Measurements from ENCODE around the gene WNT3.
"Not testable (repeated sequence)": the region's sequence is repeated elsewhere in the genome, so short reads cannot be mapped to it uniquely, and the experiment has no call there.

Gene WNT3

GRCh38 chr17:46764000-46764708, 54.3 kb downstream of the WNT3 start:
- DNase-seq, result no peak

DNA sequence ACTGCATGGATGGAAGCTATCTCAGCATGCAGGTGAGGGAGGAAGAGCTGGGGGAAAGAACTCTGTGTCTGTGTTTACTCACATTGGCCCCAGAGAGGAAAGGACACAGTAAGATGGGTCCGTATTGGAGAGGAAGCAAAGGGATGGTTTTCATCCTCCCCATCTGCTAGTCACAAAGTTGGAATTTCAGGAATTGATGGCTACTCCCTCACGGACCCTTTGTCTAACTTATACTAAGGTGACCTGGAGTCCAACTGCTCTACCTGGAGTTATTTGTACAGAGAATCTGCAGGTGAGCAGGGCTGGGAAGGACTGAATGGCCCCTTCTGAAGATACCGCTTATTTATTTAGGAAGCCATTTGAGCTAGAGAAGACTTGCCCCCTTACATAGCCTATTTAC, 55.1 kb downstream of the WNT3 start:
- DNase-seq, result no peak

DNA sequence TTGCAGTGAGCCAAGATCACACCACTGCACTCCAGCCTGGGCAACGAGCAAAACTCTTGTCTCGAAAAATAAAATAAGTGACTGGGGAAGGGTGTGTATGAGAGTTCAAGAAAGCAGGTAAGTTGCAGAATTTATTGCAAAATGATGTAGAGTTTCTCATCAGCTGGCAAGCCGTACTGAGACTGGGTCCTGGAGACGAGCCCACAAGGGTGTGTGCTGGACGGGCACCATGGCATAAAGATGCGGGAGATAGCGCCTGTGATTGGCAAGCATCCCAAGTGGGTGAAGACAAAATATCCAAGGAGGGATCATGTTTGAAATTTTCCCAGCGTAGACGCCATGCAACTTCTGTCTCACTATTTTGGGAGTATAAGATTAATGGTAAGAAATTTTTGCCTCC, 59.4 kb downstream of the WNT3 start:
- DNase-seq, result no peak

DNA sequence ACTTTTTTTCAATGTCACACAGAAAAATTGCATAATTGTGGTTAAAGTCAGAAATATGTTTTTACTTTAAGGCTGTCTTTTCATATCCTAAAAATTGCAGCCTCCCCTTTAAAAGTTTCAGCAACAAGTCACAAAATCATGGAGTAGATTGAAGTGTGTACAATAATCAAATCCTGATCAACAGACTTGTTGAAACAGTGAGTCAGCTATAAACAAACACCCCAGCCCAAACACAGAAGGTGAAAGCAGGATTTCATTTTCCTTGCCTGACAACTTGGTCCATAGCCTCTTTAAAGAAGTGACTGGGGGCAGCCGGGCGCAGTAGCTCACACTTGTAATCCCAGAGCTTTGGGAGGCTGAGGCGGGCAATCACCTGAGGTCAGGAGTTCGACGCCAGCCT, 59.9 kb downstream of the WNT3 start:
- no peak for DNase-seq

GRCh38 chr17:46757588-46757987, 60.9 kb downstream of the WNT3 start:
- not testable (repeated sequence) for DNase-seq

- no peak for DNase-seq
Observed at GRCh38 chr17:46756861-46757260, 61.6 kb downstream of the WNT3 start.

DNA sequence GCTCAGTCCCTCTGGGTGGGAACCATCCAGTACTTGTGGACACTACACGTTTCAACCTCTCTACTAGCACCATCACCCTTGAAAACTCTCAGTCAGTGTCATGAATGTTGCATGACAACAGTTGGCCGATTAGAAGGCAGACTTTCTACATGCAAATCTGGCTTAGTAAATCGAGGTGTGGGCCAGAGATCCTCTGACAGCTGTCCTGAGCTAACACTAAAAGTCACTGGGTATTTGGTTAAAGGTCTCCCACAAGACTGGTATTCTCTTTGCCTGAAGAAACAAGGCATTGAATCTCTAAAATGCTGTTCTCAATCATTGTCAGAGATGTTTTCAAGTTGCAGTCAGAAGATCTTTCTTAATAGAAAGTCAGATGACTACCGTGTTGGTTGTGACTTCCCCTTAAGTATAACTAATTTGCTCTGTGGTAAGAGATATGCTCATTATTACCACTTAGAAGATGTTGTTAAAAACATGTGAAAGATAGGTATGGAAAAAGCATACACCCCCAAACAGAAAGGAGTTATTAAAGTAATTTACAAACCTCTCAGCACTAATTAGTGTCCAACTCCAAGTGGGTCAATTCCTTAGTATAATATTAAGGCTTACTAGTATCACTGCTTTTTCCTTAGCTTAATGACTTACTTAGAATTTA, 62.3 kb downstream of the WNT3 start:
- DNase-seq, result no peak

DNA sequence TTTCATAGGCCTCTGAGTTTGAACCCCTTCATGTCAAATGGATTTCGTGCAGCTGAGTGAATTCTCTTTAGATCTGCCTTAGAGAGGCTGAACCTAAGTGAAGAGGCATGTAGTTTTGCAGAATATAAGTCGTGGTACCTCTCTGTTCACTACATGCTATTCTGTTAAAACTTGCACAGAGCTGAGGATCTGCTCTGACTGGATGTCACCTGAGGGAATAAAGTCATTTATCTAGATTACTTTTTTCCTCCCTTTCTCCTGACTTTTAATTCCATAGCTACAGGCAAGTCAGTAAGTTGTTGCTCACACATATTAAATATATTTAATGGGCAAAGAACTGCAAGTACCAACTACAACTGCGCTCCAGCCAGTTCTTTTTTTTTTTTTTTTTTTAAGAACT, 64.7 kb downstream of the WNT3 start:
- no peak for DNase-seq

DNA sequence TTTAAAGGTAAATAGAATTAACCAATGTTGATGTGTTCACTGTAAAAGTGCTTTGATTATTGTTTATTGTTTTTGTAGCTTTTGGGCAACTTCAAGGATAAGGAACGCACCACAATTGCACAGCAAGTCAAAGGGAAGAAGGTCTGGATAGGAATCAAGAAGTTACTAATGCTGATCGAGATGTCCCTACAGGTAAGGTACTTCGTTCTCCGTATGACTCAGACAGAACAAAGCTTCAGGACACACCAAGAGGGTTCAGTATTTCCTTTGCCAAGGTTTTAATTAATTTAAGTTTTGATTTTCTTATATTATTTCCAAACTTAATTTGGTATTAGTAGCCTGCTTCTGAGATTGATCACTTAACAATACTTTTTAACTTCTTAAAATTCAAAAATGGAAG, 67.1 kb downstream of the WNT3 start:
- no peak for DNase-seq

- DNase-seq, result no peak
Observed at GRCh38 chr17:46745376-46745775, 73.1 kb downstream of the WNT3 start.

DNA sequence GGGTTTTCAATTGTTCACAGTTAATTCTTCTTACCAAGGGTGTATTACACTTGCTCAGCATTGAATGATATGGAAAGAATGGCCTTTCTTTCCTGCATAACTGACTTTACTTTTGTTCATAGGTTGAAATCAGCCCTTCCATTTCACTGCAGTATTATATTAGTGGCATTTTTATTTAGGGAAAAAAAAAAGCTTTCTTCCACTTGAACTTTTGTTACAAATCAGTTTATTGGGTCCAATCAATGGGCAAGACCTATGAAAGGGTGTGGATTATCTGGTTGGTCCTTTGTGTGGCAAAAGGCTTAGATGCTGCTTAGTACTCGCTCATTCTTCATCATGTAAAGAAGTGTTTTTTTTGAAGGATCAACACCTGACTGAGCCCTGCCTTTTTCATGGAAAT, 74.1 kb downstream of the WNT3 start:
- DNase-seq, result no peak

DNA sequence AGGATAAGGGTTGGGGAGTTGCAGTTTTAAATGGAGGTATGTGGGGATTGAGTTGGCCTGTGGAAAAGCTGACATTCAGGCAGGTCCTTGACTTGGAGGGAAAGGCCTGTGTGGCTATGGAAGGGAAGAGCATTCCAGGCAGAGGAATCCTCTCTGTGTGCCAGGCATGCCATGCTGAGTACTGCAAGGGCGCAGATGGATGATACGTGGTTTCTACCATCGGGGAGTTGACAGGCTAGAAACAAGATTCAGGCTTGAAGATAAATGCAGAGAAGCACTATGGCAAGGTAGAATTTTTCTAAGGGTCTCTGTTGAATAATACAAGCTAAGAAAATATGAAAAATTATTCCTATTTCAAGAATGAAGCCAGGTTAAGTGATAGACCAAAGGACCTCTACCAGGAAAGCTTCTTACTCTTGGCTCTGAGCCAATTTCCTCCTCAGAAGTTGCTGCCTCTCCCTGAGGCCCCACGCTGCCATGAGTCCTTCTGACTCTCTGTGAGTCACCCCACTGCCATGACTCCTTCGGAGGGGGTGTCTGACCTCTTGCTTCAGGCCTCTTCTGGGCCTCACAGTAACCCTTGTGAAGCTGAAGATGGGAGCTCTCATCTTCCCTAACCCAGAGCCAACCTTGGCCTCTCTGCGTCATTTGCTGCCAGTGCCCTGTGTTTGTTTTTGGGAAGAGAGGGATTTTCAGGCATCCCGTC, 75.8 kb downstream of the WNT3 start:
- no peak for DNase-seq

GRCh38 chr17:46741122-46741730, 77.3 kb downstream of the WNT3 start:
- DNase-seq, result no peak

- no peak for DNase-seq
Observed at GRCh38 chr17:46739982-46740381, 78.5 kb downstream of the WNT3 start.

GRCh38 chr17:46738544-46738943, 79.9 kb downstream of the WNT3 start:
- no peak for DNase-seq

- DNase-seq, result no peak
Observed at GRCh38 chr17:46737326-46737725, 81.2 kb downstream of the WNT3 start.

DNA sequence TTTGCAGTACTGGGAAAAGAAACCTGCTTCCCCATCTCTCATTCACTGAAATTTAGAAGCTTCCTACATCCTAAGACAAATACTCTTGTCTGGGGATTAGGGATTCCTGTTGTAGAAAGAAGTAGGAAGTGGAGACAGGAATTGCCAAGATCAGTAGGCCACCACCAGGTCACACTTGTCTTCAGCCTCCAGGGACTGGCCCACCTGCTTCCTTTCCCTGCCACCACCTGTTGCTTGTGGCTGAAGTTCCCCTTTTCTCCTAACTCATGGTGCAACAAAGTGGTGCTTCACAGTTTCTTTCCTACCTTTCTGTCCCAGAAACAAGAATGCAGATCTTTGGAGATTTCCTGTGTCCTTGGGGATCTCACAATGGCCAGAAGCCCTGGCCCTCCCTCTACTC, 82.4 kb downstream of the WNT3 start:
- no peak for DNase-seq

DNA sequence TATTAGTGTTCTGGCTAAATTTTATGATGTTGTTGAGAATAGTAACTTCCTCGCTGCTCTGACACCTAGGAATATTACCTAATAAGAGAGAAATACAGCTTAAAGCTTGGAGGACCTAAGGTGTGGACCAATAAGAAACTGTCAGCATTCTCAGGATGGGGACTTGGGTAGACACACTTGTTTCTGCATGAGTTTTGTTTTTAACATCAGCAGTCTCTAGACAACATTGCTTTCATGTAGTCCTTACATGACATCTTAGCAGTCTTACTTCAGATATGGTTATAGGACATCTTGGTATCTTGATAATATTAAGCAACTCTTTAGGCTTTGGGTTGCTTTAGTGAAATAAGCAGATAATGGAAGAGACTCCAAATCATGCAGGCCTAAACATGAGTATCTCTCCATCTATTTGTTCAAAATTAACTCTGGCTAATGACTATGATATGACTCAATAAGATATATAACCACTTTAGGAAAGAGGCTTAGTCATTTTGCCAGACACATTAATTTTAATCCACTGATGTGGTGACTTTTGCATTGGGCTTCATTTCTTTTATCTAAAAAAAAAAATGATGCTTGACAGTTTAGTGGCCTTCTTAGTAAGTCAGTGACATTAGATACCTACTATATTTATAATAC, 84.5 kb downstream of the WNT3 start:
- DNase-seq, result no peak

DNA sequence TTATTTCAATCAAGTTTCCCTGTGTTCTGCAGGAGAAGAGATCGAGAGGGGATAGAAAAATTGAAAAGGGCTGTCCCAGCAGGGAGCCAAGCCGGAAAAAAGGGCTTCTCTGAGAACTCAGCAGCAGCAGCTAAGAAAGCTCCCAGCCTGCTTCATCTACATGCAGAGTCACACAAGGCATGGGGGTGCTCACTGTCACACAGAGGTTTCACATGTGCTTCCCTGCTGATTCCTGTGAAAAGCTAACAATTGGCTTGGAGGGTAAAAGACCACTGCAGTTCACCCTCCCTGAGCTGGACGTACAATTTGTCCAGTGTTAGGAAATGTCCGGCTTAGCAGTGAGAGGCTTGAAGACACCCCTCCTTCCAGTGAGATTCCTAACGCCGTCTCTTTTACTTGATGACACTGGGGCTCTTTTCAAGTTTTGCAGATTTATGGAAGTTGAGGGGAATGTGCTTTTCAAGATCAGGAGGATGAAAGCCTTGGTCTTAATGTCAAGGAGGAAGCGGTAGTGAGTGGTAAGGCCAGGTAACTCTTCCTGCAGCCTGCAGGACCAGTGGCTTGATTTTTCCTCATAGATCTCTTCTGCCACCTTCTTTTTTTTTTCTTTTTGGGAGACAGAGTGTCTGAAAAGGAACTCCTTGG, 85.6 kb downstream of the WNT3 start:
- no peak for DNase-seq

DNA sequence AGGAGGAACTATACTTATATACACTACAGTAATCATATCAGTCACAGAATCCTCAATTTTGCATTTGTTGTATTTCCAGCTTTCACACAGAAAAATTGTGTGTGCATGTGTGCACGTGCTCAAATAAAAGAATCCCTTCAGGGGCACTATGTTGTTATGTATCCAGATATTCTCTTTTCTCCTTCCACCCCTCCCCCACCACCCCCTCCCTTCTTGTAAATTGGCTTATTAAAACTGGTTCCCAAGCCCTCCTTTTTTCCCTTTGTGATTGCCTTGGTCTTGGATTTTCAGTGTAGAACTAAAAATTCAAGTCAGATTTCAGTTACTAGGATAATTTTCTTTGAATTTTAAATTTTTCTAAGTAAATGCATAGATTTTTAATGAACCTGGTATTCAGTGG, 86.3 kb downstream of the WNT3 start:
- no peak for DNase-seq

DNA sequence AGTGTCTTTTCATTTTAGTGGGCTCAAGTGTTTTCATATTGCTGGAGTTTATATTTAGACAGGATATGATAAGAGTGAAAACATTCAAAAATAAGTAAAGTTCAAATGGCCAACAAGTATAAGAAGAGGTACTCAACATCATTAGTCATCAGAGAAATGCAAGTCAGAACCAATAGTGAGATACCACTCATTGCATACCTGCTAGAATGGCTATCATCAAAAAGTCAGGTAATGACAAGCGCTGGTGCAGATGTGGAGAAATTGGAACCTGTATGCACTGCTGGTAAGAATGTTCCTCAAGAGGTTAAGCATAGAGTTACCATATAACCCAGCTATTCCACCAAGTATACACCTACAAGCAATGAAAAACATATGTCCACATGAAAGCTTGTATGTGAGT, 87.8 kb downstream of the WNT3 start:
- no peak for DNase-seq

GRCh38 chr17:46730026-46730425, 88.5 kb downstream of the WNT3 start:
- no peak for DNase-seq
